Hematopoietic multipotent progenitor cell treated with erythropoietin and hydrocortisone succinate and interleukin-3 and kit ligand, for 15 days (in vitro differentiated cells): Measurements from ENCODE around the gene HSD17B3.
"Not testable (repeated sequence)": the region's sequence is repeated elsewhere in the genome, so short reads cannot be mapped to it uniquely, and the experiment has no call there.

ENCODE experiments used
- DNase-seq: peaks from one replicate; pipeline ENCODE4 v3.0.0-alpha.2; 2015; ENCODE audit warnings: low spot score

The HSD17B3 gene

GRCh38 chr9:96302021-96302420 lies at the start of gene HSD17B3:
TSS of gene HSD17B3 (minus strand) at chr9:96302176. CDS start at chr9:96302104, 72 bp downstream.
- DNase-seq = no peak

- no peak for DNase-seq
These were observed 48.9 kb upstream of the HSD17B3 start for GRCh38 chr9:96350866-96351265.

GRCh38 chr9:96348261-96348660 lies 46.3 kb upstream of the HSD17B3 start:
- DNase-seq = no peak

GRCh38 chr9:96345551-96345950 lies 43.6 kb upstream of the HSD17B3 start:
- no peak for DNase-seq

- DNase-seq = no peak
These were observed 42.6 kb upstream of the HSD17B3 start for GRCh38 chr9:96344458-96345180.

GRCh38 chr9:96343515-96344360 lies 41.8 kb upstream of the HSD17B3 start:
- DNase-seq = no peak

- no peak for DNase-seq
These were observed 40.7 kb upstream of the HSD17B3 start for GRCh38 chr9:96342571-96343245.

- no peak for DNase-seq
These were observed 38.7 kb upstream of the HSD17B3 start for GRCh38 chr9:96340707-96341106.

GRCh38 chr9:96338299-96338698 lies 36.3 kb upstream of the HSD17B3 start:
- DNase-seq = no peak

- no peak for DNase-seq
These were observed 32.0 kb upstream of the HSD17B3 start for GRCh38 chr9:96333958-96334357.

GRCh38 chr9:96331236-96331947 lies 29.4 kb upstream of the HSD17B3 start:
- DNase-seq = no peak

- DNase-seq = peak; percentile 60
These were observed 25.8 kb upstream of the HSD17B3 start for GRCh38 chr9:96327694-96328352.

- DNase-seq = no peak
These were observed 21.2 kb upstream of the HSD17B3 start for GRCh38 chr9:96323169-96323568.

- not testable (repeated sequence) for DNase-seq
These were observed 20.8 kb upstream of the HSD17B3 start for GRCh38 chr9:96322736-96323135.

GRCh38 chr9:96322210-96322609 lies 20.2 kb upstream of the HSD17B3 start:
- not testable (repeated sequence) for DNase-seq

- no peak for DNase-seq
These were observed 19.5 kb upstream of the HSD17B3 start for GRCh38 chr9:96321515-96321914.

GRCh38 chr9:96320749-96321280 lies 18.8 kb upstream of the HSD17B3 start:
- DNase-seq = no peak

- no peak for DNase-seq
These were observed 17.1 kb upstream of the HSD17B3 start for GRCh38 chr9:96318921-96319565.

- DNase-seq = peak; percentile 24
These were observed 15.5 kb upstream of the HSD17B3 start for GRCh38 chr9:96317335-96317980.

- no peak for DNase-seq
These were observed 7.9 kb upstream of the HSD17B3 start for GRCh38 chr9:96309850-96310249.
